Fibroblast of skin of right biceps (primary cell): ENCODE measurements around the gene RELA.

Experiments
- DNase-seq: peaks from one replicate; pipeline ENCODE4 v3.0.0-alpha.2; 2013

RELA gene

GRCh38 chr11:65629579-65629978, 33.1 kb downstream of the RELA start:
- no peak for DNase-seq

- DNase-seq, result no peak
Observed at GRCh38 chr11:65627202-65627601, 35.5 kb downstream of the RELA start.

GRCh38 chr11:65625628-65626342, 36.9 kb downstream of the RELA start:
- peak; percentile 22 for DNase-seq

DNA sequence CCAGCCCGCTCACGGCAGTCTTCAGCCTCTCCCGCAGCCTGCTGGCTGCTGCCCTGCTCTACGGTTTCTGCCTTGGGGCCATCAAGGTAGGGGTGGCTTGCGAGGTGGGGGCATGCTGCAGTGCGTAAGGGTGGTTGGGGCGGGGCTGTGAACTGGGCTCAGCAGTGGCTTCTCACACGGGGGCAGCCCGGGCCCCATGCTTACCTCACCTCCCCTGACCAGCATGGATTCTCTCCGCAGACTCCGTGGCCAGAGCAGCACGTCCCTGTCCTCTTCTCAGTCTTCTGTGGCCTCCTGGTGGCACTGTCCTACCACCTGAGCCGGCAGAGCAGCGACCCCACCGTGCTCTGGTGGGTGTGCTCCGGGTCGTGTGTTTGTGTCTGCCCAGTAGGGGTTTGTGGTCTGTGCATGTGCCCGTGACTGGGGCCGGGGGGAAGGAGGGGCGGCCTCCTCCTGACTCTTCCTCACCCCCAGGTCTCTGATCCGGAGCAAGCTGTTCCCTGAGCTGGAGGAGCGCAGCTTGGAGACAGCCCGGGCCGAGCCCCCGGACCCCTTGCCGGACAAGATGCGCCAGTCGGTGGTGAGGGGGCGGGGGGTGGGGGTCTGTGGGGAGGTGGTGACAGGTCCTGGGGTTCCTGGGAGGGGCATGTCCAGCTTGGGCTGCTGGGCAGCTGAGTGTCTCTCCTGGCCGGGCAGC, 37.6 kb downstream of the RELA start:
- no peak for DNase-seq

- no peak for DNase-seq
Observed at GRCh38 chr11:65623852-65624616, 38.7 kb downstream of the RELA start.

DNA sequence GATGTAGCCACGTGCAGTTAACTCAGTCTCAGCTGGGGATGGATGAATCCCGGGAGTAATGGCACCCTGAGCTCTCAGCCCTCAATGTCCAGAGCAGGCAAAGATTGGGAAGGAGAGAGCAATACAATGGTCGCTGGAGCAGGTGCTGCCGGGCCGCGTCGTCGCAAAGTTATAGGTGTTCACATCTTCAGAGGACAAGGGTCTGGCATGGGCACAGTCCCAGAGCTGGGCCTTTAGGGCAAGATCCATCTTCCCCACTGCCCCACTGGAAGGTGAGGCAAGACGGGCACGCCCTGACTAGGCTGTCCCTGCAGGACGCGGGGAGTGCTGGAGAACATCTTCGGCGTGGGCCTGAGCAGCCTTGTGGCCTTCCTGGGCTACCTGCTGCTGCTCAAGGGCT, 39.5 kb downstream of the RELA start:
- no peak for DNase-seq

DNA sequence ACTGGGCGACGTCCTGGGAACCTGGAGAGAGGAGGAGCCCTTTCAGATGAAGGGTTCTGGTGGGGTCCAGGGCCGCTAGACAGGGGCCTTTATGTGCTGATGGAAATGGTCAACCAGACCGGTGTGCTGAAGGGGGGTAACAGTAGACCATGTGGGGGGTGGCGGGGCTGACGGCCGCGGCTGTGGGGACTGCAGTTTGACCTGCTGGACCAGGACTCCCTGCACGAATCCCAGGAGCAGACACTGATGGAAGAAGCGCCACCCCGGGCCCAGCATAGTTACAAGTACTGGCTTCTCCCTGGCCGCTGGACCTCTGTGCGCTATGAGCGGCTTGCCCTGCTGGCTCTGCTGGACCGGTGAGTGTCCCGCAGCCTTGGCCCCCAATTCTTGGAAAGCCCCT, 40.7 kb downstream of the RELA start:
- DNase-seq, result no peak

- no peak for DNase-seq
Observed at GRCh38 chr11:65621460-65621859, 41.3 kb downstream of the RELA start.

- DNase-seq, result no peak
Observed at GRCh38 chr11:65620666-65621065, 42.0 kb downstream of the RELA start.

DNA sequence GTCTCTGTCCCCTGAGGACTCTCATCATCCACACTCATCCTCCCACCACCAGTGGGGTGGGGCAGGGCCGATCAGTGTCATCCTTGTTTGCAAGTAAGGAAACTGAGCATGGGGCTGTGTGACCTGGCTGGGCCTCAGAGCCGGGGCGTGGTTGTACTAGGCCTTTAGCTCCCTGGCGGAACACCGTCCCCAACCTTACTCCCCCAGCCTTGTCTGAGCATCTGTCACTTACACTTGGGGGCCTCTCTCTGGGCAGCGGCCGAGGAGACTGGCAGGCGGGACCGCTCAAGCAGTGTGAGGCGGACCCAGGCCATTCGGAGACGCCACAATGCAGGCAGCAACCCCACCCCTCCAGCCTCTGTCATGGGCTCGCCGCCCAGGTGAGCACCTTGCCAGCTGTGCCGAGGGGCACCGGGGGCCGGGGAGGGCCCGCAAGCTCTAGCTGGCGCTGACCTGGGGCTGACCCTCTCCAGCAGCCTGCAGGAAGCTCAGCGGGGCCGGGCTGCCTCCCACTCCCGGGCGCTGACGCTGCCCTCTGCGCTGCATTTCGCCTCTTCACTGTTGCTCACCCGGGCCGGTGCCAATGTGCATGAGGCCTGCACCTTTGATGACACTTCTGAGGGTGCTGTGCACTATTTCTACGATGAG, 43.3 kb downstream of the RELA start:
- DNase-seq, result no peak

- DNase-seq, result no peak
Observed at GRCh38 chr11:65618763-65619162, 44.0 kb downstream of the RELA start.

GRCh38 chr11:65617990-65618751, 44.5 kb downstream of the RELA start:
- no peak for DNase-seq

- no peak for DNase-seq
Observed at GRCh38 chr11:65617136-65617850, 45.4 kb downstream of the RELA start.

GRCh38 chr11:65616575-65617001, 46.1 kb downstream of the RELA start:
- no peak for DNase-seq

DNA sequence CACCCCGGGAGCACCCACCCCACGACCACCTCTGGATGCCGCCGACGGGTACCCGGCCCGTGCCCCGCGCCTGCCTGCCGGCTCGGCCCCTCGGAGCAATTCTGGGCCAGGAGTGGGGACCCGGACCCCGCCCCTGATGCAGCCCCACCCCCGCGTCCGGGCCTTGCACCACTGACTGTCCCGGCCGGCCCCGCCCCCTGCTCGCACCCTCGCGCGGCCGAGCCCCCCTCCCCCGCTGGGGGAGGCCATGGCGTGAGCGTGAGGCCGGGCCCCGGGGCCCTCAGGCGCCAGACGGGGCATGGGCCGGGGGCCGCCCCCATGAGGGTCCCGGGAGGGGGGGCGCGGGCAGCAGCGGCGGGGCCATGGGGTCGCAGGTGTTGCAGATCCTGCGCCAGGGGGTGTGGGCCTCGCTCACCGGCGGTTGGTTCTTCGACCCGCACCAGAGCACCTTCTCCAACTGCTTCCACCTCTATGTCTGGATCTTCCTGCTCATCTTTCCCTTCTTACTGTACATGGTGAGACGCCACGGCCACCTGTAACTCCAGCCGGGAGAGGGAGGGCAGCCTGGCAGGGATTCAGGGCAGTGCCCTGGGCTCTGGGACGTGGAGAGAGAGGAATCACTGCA, 46.7 kb downstream of the RELA start:
- DNase-seq, result peak; percentile 22

- peak; percentile 100 for DNase-seq
Observed at GRCh38 chr11:65615229-65615949, 47.3 kb downstream of the RELA start, which contains the start of gene PCNX3. TSS of gene PCNX3 (plus strand) at chr11:65615776. CDS start at chr11:65616312, 536 bp downstream.

DNA sequence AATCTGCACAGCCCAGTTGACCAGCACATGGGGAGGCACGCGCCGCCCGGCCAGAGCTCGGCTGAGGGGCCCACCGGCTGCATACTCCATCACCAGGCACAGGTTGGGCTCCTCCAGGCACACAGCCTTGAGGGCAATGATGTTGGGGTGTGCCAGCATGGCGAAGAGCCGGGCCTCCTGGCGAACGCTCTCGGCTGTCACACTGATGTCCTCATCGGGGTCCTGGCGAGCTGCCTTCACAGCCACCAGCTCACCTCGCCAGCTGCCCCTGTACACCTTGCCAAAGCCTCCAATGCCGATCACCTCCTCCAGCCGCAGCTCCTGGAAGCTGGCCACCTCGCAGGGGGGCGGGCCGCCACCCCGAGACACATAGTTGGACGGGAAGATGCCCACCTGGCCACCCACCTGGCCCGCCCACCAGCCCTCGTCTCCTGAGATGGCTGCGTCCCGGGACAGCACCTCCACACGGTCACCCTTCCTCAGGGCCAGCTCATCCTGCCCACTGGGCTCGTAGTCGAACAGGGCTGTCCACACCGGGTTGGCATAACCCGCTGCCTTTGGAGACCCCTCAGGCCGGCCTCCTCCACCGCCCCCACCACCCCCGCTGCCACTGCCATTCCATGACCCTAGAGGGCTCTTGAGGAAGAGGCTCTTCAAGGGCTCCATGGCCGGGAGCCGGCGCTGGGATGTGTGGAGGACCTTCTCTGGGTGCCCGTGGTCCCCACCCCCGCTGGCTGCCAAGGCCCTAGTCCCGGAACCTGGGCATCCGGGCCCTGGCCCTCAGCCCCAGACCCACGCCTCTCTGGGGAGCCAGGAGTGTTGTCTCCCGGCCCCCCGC, 49.4 kb downstream of the RELA start:
- DNase-seq, result no peak

DNA sequence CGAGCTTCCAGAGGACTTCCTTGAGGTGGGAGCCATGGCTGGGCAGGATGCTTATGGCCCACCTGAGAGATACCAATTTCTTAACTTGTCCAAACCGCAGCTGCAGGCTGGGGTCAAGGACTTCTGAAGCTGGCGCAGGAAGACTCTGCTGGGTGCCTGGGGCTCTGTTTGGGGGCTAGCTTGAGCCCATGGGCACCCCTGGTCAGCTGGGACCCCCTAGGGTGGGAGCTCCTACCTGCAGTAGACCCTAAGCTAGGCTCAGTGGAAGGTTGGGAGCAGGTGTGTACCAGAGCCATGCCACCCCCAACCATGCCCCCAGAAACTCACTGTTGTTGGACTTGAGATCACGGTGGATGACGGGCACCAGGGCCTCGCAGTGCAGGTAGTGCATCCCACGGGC, 50.0 kb downstream of the RELA start:
- DNase-seq, result no peak

DNA sequence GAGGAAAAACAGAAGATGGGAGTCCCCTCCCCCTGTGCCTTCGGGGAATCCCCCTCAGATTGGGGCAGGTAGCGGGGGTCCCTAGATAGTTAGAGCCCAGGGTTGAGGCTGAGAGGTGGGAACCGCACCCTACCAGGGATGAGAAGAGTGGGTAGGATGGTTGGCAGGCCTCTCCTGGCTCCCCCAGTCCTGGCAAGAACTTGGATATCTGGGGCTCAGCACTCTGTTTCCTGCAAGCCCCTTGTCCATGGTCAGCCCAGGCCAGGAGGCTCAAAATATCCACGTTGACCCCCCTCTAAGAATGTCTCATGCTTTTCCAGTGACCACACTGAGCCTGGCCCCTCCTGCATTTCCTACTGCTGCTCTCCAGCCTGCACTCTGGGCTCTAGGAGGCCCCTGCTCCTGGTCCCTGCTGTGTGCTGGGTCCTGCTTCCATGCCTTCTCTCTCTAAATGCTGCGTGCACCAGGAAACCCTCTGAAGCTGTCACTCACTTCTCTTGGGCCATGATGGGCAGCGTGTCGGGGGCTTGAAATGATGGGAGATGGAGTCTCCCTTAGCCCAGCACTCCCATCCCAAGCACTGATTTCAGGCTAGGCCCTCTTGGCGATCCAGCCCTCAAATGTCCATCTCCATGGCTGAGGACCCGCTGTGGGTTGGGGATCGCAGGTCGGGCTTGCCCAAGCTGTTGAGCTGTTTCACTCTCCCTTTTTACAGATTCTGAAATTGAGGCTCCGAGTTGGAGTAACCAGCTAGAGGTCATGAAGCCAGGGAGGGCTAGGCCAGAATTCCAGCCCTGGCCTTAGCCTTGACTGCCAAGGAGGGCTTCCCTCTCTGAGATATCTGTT, 50.7 kb downstream of the RELA start:
- DNase-seq, result no peak
